Stimulated activated CD4-positive, alpha-beta T cell treated with anti-CD3 and anti-CD28 coated beads, Interleukin-1b, Interleukin-23, amount 100 ng/mL, for 1 hour (primary cell): ENCODE data around the gene USF2.
"Not testable (repeated sequence)": the region's sequence is repeated elsewhere in the genome, so short reads cannot be mapped to it uniquely, and the experiment has no call there.

Experiments used
- DNase-seq, 2 donors: peaks; one replicate each; pipeline ENCODE4 v3.0.0-alpha.2; 2020; ENCODE audit warnings: low read depth in 2 of 2

USF2 gene, protein sequence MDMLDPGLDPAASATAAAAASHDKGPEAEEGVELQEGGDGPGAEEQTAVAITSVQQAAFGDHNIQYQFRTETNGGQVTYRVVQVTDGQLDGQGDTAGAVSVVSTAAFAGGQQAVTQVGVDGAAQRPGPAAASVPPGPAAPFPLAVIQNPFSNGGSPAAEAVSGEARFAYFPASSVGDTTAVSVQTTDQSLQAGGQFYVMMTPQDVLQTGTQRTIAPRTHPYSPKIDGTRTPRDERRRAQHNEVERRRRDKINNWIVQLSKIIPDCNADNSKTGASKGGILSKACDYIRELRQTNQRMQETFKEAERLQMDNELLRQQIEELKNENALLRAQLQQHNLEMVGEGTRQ

DNA sequence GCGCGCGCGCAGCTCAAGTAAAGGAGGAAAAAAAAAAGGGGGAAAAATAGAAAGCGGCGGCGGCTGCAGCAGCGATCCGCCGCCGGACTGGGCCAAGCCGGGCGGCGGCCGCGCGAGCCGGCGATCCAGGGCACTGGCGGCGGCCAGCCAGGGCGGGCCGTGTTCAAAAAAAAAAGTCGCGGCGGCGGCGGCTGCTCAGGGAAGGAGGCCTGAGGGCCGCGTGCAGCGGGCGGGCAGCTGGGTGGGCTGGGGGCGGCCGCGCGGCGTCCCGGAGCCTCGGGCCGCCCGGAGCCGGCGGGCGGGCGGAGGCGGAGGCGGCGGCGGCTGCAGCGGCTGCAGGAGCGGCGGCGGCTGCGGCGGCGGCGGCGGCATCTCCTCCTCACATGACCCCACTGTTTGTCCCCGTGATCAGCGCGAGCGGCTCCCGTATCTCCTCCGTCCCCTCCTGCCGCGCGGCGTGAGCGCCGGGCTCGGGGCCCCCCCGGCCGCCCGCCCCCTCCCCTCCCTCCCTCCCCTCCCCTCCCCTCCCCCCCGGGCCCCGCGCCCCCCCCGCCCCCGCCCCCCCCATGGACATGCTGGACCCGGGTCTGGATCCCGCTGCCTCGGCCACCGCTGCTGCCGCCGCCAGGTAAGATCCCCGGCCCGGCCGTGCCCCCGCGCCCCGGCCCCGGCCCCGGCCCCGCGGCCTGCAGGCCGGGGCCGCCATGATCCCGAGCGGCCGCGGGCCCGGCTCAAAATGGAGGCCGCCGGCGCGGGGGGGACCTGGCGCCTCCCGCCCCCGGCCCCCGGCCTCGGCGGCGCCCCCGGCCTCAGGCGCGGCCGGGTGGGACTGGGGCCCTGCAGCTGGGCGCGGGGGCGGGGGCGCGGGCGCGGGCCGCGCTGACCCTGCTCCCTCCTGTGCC is at the start of gene USF2:
USF2 (plus strand) TSS at position 427 of the 902 bp plus-strand sequence; CDS start at position 567, 140 bp downstream.
- peak in 1 of 2 donors; percentile 30 for DNase-seq

DNA sequence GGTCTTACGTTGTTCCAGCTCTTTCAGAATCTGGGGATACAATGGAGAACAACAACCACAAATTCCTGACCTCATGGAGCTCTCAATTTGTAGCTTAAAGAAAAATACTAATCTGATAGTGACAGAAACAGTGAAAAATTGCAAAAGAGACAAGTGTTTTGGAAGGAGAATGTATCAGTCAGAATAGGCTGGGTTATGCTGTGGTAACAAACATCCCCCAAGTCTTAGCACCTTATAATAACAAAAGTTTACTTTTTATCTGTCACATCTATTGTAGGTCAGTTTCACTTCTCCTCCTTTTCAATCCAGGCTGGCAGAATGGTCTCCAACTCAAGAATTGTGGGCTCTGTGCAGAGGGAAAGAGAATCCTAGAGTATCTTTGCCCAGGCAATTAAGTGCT is 49.8 kb upstream of the USF2 start:
- no peak for DNase-seq

DNA sequence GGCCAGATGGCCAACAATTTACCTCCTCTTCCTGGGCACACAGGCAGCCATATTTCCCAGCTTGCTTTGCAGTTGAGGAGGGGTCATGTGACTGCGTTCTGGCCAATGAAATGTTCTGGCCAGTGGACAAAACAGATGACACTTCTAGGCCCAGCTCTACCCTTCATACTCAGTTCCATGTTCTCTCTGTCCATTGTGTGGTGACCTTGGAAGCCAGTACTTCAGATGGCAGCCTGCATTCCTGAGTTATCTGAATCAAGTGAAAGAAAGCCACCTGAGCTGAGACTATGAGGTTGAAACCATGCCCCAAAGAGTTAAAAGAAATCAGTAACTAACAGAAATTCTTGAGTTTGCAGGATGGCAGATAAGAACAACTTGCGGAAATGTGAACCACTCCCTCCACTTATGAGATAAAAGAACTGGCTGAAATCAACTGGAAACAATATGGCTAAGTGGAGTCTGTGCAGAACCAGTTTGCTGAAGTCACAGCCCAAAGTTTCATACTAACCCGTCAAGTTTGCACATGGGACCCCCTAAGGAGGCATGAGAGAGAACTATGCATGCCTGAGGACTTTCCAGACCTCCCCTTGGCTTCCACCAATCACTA is 48.3 kb upstream of the USF2 start:
- no peak for DNase-seq

DNA sequence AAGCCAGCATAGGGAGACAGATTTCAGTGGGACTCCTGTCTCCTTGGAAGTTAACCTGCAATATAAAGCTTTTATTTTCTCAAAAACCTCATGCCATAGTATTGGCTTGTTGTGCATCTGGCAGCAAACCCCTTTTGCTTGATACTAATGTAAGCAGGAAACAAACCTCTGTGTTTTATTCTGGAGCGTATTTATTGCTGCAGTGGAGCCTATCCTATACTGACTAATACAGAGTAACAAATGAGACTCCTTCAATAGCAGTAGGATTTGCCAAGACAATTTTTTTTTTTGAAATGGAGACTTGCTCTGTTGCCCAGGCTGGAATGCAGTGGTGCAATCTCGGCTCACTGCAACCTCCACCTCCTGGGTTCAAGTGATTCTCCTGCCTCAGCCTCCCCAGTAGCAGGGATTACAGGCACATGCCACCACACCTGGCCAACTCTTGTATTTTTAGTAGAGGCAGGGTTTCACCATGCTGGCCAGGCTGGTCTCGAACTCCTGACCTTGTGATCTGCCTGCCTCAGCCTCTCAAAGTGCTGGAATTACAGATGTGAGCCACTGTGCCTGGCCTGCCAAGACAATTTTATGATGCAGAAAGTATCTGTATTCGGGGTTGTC is 47.7 kb upstream of the USF2 start:
- DNase-seq: not testable (repeated sequence)

DNA sequence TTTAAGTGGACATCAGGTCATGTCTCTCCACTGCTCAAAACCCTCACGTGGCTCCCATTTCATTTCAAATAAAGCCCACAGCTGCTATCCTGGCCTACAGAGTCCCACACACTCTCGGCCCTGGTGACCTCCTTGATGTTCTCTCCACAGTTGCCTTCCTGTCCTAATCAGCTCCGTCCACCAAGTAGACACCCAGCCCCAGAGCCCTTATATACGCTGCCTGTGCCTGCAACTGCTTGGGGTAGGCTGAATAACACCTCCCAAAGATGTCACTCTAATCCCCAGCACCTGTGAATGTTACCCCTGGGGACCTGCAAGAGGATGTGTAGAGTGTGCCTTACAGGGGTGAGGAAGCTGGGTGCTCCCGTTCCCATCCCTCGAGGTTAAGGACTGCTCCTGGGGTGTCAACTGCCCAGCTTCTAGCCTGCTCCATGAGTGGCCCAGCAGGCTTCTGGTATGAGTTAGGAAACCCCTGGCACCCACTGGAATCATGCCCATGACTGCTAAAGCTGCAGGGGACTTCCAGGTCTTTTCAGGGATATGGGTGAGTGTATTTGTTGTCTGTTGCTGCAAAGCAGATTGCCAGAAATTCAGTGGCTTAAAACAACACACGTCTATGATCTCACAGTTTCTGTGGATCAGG is 46.3 kb upstream of the USF2 start:
- no peak for DNase-seq

DNA sequence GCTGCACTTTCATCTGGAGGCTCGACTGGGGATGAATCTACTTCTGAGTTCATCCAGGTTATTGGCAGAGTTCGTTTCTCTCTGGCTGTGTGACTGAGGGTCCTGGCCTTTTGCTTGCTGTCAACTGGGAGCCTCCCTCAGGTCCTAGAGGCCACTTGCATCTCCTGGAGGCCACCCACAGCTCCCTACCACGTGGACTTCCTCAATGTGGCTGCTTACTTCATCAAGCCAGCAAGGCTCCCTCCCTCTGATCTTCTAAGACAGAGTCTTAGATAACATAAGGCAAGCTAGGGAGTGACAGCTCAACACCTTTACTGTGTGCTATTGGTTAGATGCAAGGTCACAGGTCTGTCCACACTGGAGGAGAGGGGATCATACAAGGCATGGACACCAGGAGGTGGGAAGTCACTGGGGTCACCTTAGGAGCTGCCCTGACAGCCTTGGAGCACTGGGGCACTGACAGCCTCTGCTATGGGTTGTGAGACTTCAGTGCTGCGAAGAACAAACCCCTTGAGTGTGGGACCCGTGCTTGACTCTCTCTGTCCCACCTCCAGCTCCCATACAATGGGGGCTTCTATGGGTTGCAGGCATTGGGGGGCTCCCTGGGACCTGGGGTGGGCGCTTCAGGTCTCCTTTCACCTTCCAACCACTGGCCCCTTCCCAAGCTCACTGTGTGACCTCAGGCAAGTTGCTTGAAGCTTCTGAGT is 45.5 kb upstream of the USF2 start:
- DNase-seq: no peak

DNA sequence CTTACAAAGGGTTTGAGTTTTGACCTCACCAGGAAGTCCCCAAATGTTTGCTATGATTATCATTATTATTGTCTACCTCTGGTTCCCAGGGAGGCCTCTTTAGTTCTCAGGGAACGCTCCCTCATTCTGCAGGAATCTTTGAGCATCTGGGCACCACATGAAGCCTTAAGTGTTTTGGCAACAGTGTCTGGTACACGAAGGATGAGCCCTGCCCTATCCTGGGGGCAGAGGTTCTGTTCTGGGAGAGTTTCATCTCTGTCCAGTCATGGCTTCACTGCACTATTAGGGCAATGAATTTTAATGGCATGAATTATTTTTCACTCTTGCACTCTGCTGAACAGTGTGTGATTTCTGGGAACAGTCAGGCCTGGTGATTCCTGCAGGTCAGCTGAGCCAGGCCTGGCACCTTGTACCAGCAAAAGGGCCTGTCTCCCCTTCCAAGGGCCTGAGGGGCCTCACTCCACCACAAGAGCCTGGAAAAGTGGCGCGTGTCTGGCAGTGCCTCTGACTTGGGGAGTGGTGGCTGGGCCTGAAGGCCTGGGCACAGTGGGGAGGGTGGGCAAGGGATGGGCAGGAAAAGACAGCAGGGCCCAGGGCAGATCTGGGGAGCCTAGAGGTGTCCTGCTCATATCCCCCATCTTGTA is 44.8 kb upstream of the USF2 start:
- no peak for DNase-seq

DNA sequence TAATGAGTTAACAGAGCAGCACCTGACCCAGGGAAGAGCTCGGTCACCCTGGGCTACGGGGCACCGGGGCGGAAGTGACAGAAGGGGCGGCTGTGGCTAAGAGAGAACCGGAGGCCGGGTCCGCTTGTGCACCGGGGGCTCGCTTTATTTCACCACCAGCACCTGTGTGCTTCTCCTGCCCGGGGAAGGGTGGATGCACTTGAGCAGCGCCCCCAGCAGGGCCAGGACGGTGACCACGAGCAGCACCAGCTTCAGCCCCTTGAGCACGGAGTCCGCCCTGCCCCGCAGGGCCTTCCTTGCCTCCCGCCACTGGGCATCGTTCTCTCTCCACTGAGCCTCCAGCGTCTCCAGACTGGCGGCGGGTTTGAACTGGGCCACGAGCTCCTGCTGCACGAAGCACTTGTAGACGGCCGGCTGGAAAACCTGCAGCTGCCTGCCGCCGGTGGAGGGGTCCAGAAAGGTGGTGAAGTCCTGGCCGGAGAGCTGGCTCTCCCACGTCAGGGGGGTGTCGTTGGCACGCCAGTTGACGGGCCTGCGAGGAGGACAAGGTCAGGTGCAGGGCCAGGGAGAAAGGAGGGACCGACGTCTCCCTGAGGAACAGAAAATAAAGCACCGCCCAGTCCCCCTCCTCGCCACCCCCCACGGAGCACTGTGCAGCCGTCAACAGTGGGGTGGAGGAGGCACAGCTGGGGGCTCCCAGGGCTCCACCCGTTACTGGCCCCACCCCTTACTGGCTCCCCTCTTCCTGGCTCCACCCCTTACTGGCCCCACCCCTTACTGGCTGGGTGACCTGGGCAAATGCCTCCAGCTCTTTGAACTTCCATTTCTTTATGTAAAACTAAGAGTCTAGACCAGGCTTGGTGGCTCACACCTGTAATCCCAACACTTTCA is 43.8 kb upstream of the USF2 start:
- no peak for DNase-seq

DNA sequence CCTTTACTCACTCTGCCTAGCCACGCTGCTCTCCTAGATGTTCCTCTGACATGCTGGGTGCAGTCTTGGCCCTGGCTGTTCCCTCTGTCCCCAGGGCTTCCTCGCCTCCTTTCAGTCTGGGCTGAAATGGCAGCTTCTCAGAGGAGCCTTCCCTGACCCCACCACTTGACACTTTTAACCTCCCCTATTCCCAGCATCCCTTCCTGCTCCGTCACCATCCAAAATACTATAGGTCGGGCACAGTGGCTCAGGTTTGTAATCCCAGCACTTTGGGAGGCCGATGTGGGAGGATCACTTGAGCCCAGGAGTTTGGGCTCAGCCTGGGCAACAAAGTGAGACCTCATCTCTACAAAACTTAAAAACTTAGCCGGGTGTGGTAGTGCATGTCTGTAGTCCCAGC is 42.8 kb upstream of the USF2 start:
- DNase-seq: no peak

DNA sequence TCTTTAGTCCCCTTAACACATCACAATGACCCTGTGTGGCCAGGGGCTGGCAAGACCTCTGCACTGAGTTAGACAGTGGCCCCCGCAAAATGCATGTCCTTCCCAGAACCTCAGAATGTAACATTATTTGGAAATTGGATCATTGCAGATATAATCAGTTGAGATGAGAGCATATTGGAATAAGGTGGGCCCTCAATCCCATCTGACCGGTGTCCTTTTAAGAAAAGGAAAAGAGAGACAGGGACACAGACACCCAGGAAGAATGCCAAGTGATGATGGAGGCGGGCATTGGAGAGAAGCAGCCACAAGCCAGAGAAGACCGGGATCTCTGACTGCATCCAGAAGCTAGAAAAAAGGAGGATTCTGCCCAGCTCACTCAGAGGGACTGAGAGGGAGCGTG is 42.0 kb upstream of the USF2 start:
- DNase-seq: no peak

DNA sequence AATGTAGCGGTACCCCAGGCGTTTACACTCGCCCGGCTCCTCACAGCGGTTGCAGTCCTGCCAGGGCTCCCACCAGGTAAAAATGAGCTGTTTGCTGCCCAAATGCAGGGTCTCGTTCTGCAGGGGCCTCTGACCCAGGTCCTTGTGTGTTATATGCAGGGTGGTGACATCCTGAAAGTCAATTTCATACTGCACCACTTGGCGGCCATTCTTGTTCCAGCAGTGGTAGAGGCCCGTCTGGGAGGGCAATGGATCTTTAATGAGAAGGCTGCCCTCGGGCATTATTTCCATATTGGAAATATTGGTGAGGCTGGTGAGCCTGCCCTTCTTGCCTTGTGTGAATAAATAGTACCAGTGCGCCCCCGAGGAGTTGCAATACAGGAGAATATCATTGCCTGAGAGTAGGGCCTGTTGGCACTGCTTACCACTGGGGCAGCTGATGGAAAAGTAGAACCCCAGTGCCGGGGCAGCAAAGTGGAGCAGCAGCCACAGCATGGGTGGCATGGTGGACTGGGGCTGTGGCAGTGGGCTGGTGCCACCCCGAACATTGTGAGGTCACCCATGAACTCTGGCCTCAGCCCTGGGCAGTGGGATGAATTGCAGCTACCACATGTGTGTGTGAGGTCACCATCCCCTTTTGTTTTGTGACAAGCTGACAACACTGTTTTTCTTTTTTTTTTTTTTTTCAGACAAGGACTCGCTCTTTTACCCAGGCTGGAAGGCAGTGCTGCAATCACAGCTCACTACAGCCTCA is 40.4 kb upstream of the USF2 start, which contains the start of gene FAM187B:
FAM187B (minus strand) TSS at position 563 of the 754 bp plus-strand sequence; CDS start at position 504, 59 bp downstream.
- no peak for DNase-seq

DNA sequence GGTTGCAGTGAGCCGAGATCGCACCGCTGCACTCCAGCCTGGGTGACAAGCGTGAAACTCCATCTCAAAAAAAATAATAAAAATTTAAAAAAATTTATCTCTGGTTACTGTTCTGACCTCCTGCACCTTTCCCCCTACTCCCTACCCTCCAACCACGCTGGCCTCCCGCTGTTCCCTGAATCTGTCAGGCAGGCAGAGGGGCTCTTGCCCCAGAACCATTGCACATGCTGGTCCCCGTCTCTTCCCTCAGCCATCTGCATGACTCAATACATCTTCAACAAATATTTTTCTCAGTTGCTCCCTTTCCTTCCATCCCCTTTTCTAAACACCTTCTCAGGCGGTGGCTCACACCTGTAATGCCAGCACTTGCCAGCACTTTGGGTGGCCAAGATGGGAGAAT is 39.2 kb upstream of the USF2 start:
- no peak for DNase-seq

DNA sequence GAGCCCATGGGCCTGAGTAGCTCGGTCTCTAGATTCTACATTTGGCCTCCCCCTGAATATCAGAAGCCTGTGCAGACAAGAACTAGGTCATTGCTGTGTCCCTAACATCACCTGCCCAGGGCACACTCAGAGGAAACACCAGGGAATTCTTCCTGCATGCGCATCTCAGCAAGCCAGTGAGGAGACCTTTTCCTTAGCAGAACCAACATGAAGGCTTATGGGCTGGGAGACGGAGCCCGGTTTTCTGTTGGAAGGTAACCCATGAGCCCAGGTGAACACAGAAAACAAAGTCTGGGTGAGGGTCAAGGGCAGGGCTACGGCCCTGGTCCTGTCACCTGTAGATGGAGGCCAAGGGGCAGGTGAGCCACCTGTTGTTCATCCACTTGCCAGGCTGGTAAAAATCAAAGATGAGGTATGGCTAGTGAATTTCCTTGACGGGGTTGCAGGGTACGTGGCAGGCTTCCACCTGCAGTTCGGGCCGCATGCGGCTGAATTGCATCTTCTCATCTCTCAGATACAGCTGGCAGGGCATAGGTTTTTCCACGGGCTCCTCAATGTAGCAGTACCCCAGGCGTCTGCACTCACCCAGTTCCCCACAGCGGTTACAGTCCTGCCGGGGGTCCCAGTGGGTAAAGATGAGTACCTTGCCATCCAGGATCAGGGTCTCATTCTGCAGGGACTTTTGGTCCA is 36.7 kb upstream of the USF2 start:
- no peak for DNase-seq

DNA sequence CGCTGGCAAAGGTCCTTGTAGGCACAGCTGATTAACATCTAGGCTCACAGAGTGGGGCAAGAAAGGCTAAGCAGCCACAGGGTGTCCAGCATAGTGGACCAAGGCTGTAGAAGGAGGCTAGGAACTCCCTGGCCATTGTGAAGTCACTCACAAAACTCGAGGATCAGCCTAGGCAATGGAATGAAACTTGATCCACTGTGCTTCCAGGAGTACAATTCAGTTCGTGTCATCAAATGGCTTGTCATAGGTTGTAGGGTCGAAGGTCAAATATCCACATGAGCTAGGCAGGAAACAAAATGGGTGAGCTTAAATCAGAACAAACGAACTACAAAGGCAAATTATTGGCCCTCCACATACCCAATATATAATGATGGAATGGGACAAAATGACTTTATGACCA is 35.9 kb upstream of the USF2 start:
- DNase-seq: no peak

DNA sequence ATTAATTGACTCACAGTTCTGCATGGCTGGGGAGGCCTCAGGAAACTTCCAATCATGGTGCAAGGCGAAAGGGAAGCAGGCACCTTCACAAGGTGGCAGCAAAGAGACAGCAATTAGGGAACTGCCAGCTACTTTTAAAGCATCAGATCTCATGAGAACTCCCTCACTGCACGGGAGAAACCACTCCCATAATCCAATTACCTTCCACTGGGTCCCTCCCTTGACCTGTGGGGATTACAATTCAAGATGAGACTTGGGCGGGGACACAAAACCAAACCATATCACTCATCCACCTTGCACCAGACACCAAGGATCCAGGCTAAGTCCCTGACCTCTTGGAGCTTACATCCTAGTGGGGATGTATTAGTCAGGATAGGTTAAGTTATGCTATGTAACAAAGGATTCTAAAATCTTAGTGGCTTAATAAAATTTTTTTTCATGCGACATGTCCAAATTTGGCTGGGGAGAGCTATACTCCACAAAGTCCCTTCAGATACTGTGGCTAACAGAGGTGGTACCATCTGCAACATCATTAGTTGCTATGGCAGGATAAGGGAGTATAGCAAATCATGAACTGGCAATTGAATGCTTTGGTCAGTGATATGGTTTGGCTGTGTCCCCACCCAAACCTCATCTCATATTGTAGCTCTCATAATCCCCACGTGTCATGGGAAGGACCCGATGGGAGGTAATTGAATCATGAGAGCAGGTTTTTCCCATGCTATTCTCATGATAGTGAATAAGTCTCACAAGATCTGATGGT is 31.9 kb upstream of the USF2 start:
- DNase-seq: no peak

DNA sequence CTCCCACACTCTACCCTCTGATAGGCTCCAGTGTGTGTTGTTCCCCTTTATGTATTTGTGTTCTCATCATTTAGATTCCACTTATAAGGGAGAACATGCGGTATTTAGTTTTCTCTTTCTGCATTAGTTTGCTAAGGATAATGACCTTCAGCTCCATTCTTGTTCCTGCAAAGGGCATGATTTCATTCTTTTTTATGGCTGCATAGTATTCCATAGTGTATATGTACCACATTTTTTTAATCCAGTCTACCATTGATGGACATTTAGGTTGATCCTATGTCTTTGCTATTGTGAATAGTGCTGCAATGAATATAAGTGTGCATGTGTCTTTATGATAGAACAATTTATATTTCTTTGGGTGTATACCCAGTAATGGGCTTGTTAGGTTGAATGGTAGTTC is 29.2 kb upstream of the USF2 start:
- DNase-seq: not testable (repeated sequence)

DNA sequence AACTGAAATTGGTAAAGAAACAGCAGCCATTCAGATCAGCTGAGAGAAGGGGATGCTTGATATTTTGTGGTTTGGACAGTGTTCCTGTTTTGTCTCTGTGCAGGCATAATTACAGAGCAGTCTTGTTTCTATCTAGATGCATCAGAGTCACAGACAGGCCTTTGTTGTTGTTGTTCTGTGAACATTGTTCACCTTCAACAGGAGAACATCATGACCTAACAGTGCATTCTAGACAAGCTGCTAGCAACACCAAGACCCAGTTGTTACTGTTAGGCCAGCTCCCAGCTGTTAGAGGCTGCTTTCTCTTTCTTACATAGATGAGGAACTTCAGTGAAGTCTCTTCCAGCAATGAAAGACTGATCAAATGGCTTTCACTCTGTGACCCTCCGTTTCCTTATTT is 28.4 kb upstream of the USF2 start:
- no peak for DNase-seq
